Fibroblast of pulmonary artery (primary cell): ENCODE measurements around the gene OSBPL1A.

Source experiments
- DNase-seq: peaks from one replicate; pipeline ENCODE4 v3.0.0-alpha.2; 2010; ENCODE audit warnings: low read depth
- H3K4me3 ChIP-seq: replicated peaks from 2 replicates; pipeline ENCODE4 v1.5.1; 2011; ENCODE audit warnings: low read depth, mild to moderate bottlenecking, control low read depth, low read length, moderate library complexity
- CTCF ChIP-seq: IDR thresholded peaks from 2 replicates; pipeline ENCODE4 v1.5.1; 2011; ENCODE audit warnings: mild to moderate bottlenecking, control low read depth, low read length, inconsistent platforms; ENCODE audit errors: missing control alignments

OSBPL1A gene

GRCh38 chr18:24197412-24197811 lies 200.2 kb downstream of the OSBPL1A start:
- no peak overlapping the region for H3K4me3 ChIP-seq
- no peak for DNase-seq
- no peak for TF ChIP-seq CTCF

GRCh38 chr18:24196764-24197163 lies 200.9 kb downstream of the OSBPL1A start:
- no peak for TF ChIP-seq CTCF
- no peak overlapping the region for H3K4me3 ChIP-seq
- no peak for DNase-seq

GRCh38 chr18:24195296-24196053 lies 202.1 kb downstream of the OSBPL1A start:
- no peak for TF ChIP-seq CTCF
- DNase-seq, result no peak
- no peak overlapping the region for H3K4me3 ChIP-seq

- TF ChIP-seq CTCF, result no peak
- no peak for DNase-seq
- H3K4me3 ChIP-seq, result no peak overlapping the region
Measured at GRCh38 chr18:24190590-24190989, 207.0 kb downstream of the OSBPL1A start.

- no peak for DNase-seq
- no peak overlapping the region for H3K4me3 ChIP-seq
- no peak for TF ChIP-seq CTCF
Measured at GRCh38 chr18:24189664-24190346, 207.8 kb downstream of the OSBPL1A start.

- peak; percentile 32 for DNase-seq
- H3K4me3 ChIP-seq, result no peak overlapping the region
- no peak for TF ChIP-seq CTCF
Measured at GRCh38 chr18:24189007-24189528, 208.6 kb downstream of the OSBPL1A start.
